Peyer's patch (tissue), 4 donors: ENCODE measurements around the gene GSTO1. TPM values are rescaled to one million over a fixed set of nuclear protein-coding genes. Genes with fewer than 3 reads are reported as not detected.
"Not testable (repeated sequence)": the region's sequence is repeated elsewhere in the genome, so short reads cannot be mapped to it uniquely, and the experiment has no call there.

ENCODE experiments used
- DNase-seq, 3 donors: peaks; one replicate each; pipeline ENCODE4 v3.0.0-alpha.2; 2017 to 2019
- H3K27ac ChIP-seq, 4 donors: fragments of 200-600 bp; sonication (generic); one replicate each; pipeline ENCODE4 v1.5.1; 2016 to 2019
- H3K27me3 ChIP-seq, 2 donors: fragments of 200-600 bp; sonication (generic); one replicate each; pipeline ENCODE4 v1.5.1; 2019
- H3K36me3 ChIP-seq, 3 donors: fragments of 200-600 bp; sonication (generic); one replicate each; pipeline ENCODE4 v1.5.1; 2016 to 2019
- H3K4me1 ChIP-seq, 4 donors: fragments of 200-600 bp; sonication (generic); one replicate each; pipeline ENCODE4 v1.5.1; 2016 to 2019
- H3K4me3 ChIP-seq, 4 donors: fragments of 200-600 bp; sonication (generic); 1 replicate in 3 of 4; 2 replicates in 1 of 4; pipeline ENCODE4 v1.5.1; 2016 to 2019; ENCODE audit warnings: mild to moderate bottlenecking in 1 of 4
- H3K9me3 ChIP-seq, 4 donors: fragments of 200-600 bp; sonication (generic); one replicate each; pipeline ENCODE4 v1.5.1; 2016 to 2019; ENCODE audit warnings: mild to moderate bottlenecking in 1 of 4
- CTCF ChIP-seq, 6 experiments: fragments of 450-650 bp in 4 of 6; fragments of 200-600 bp in 2 of 6; sonication (generic) in 1 of 6; IDR thresholded peaks; one replicate each; pipeline ENCODE4 v1.5.1; 2017 to 2019; ENCODE audit warnings: antibody characterized with exemption in 6 of 6, mild to moderate bottlenecking in 3 of 6, moderate library complexity in 1 of 6
- POLR2A ChIP-seq, 2 donors: fragments of 450-650 bp; IDR thresholded peaks; one replicate each; pipeline ENCODE4 v1.5.1; 2017; ENCODE audit warnings: antibody characterized with exemption in 2 of 2, mild to moderate bottlenecking in 2 of 2, moderate library complexity in 2 of 2
- total RNA-seq, 4 donors: library from RNA; depleted of rRNA; stranded (reverse); fragments of >200 nt; gene quantifications; one replicate each; pipeline ENCODE4 v1.1.0, GENCODE V29; 2016

Gene GSTO1
- total RNA-seq, 4 donors from 2014 or later, result 46.4 to 105 (median 69.5) TPM

GRCh38 chr10:104243512-104243911, 11.2 kb upstream of the GSTO1 start:
- no peak for DNase-seq
- no peak overlapping the region for H3K4me3 ChIP-seq
- no peaks in the 10 kb centered on the region for H3K4me1 ChIP-seq
- H3K27me3 ChIP-seq, result no peaks in the 10 kb centered on the region
- peaks cover 0 to 5% (median 0%) of the 10 kb centered on the region in 4 donors for H3K9me3 ChIP-seq
- H3K27ac ChIP-seq, result no peak overlapping the region
- TF ChIP-seq POLR2A (IDR thresholded peaks at IDR 0.05) (no peak), CTCF (IDR thresholded peaks at IDR 0.05) (no peak)
- H3K36me3 ChIP-seq, result no peaks in the 10 kb centered on the region

GRCh38 chr10:104245066-104245632, 9.5 kb upstream of the GSTO1 start:
- Histone ChIP-seq H3K4me3 (no peak overlapping the region), H3K36me3 (no peaks in the 10 kb centered on the region), H3K27me3 (no peaks in the 10 kb centered on the region), H3K4me1 (no peaks in the 10 kb centered on the region), H3K27ac (no peak overlapping the region), H3K9me3 (peaks cover 0 to 5% (median 0%) of the 10 kb centered on the region in 4 donors)
- TF ChIP-seq POLR2A (IDR thresholded peaks at IDR 0.05), result no peak
- TF ChIP-seq CTCF (IDR thresholded peaks at IDR 0.05), result no peak
- DNase-seq, result no peak

- no peak overlapping the region for H3K27ac ChIP-seq
- H3K9me3 ChIP-seq, result peaks cover 0 to 5% (median 0%) of the 10 kb centered on the region in 4 donors
- no peaks in the 10 kb centered on the region for H3K36me3 ChIP-seq
- H3K4me1 ChIP-seq, result peaks cover 0 to 1% (median 0%) of the 10 kb centered on the region in 4 donors
- no peak for TF ChIP-seq POLR2A (IDR thresholded peaks at IDR 0.05)
- no peak for TF ChIP-seq CTCF (IDR thresholded peaks at IDR 0.05)
- DNase-seq, result no peak
- no peaks in the 10 kb centered on the region for H3K27me3 ChIP-seq
- H3K4me3 ChIP-seq, result no peak overlapping the region
Observed at GRCh38 chr10:104246976-104247375, 7.7 kb upstream of the GSTO1 start.

- Histone ChIP-seq H3K9me3 (peaks cover 0 to 5% (median 0%) of the 10 kb centered on the region in 4 donors), H3K27ac (no peak overlapping the region), H3K4me1 (peaks cover 0 to 8% (median 0%) of the 10 kb centered on the region in 4 donors), H3K36me3 (no peaks in the 10 kb centered on the region), H3K4me3 (no peak overlapping the region), H3K27me3 (no peaks in the 10 kb centered on the region)
- TF ChIP-seq CTCF (IDR thresholded peaks at IDR 0.05), result no peak
- no peak for TF ChIP-seq POLR2A (IDR thresholded peaks at IDR 0.05)
- no peak for DNase-seq
Observed at GRCh38 chr10:104247513-104248146, 7.1 kb upstream of the GSTO1 start.

GRCh38 chr10:104248931-104249330, 5.8 kb upstream of the GSTO1 start:
- not testable (repeated sequence) for H3K36me3 ChIP-seq, DNase-seq
- peaks cover 0 to 14% (median 6%) of the 10 kb centered on the region in 4 donors for H3K4me1 ChIP-seq

GRCh38 chr10:104250371-104250770, 4.3 kb upstream of the GSTO1 start:
- Histone ChIP-seq H3K27me3 (no peaks in the 10 kb centered on the region), H3K4me3 (no peak overlapping the region), H3K4me1 (peaks cover 0 to 19% (median 8%) of the 10 kb centered on the region in 4 donors), H3K27ac (no peak overlapping the region), H3K9me3 (peaks cover 0 to 5% (median 0%) of the 10 kb centered on the region in 4 donors), H3K36me3 (no peaks in the 10 kb centered on the region)
- no peak for TF ChIP-seq POLR2A (IDR thresholded peaks at IDR 0.05)
- no peak for TF ChIP-seq CTCF (IDR thresholded peaks at IDR 0.05)
- no peak for DNase-seq

More at GRCh38 chr10:104248931-104249330, 5.8 kb upstream of the GSTO1 start:
- not testable (repeated sequence) for H3K9me3 ChIP-seq, H3K27ac ChIP-seq, H3K4me3 ChIP-seq, H3K27me3 ChIP-seq
